Cardiac muscle cell (in vitro differentiated cells and primary cell): ENCODE data around the gene TTLL10. TPM values are rescaled to one million over a fixed set of nuclear protein-coding genes. Genes with fewer than 3 reads are reported as not detected.

ENCODE experiments used
- DNase-seq, 2 donors: peaks; one replicate each; pipeline versions ENCODE4 v3.0.0 to v3.0.0-alpha.2; 2010 to 2017; ENCODE audit warnings: low read depth in 1 of 2, low spot score in 1 of 2
- H3K27ac ChIP-seq: fragments of 200-600 bp; sonication (generic); 2 replicates; pipeline ENCODE4 v1.5.1; 2016
- H3K27me3 ChIP-seq: fragments of 200-600 bp; sonication (generic); 2 replicates; pipeline ENCODE4 v1.6.0; 2016; ENCODE audit warnings: control low read depth
- H3K36me3 ChIP-seq: fragments of 200-600 bp; sonication (generic); 2 replicates; pipeline ENCODE4 v1.5.1; 2016; ENCODE audit warnings: control low read depth
- H3K4me1 ChIP-seq: fragments of 200-600 bp; sonication (generic); 2 replicates; pipeline ENCODE4 v1.8.1; 2017; ENCODE audit warnings: low read depth, mild to moderate bottlenecking, mixed run types
- H3K4me3 ChIP-seq: fragments of 200-600 bp; sonication (generic); 2 replicates; pipeline ENCODE4 v1.5.1; 2016; ENCODE audit warnings: mild to moderate bottlenecking
- H3K9me3 ChIP-seq: fragments of 200-600 bp; sonication (generic); 2 replicates; pipeline ENCODE4 v1.5.1; 2017; ENCODE audit warnings: low read depth, mild to moderate bottlenecking, control low read depth
- polyA plus RNA-seq: library from polyadenylated mRNA; unstranded; fragments of >200 nt; fragmentation: Nextera tagmentation; extraction: Ambion mirVana; gene quantifications from 2 replicates; pipeline ENCODE4 v1.2.1, GENCODE V29; 2016
- total RNA-seq: library from RNA; depleted of rRNA; stranded (reverse); fragments of >200 nt; gene quantifications from 2 replicates; pipeline ENCODE4 v1.2.3, GENCODE V29; 2016
- TF ChIP-seq, protein P1 (sequence below): IDR thresholded peaks from 2 replicates; pipeline ENCODE4 v1.5.1; 2012; ENCODE audit warnings: low read depth, mild to moderate bottlenecking, low read length

TTLL10 gene
- total and polyA plus RNA-seq, 2 experiments from 2014 or later = 0.31 TPM; not detected in 1

GRCh38 chr1:1127551-1128451 is 45.9 kb upstream of the TTLL10 start:
- H3K27ac ChIP-seq = no peak overlapping the region
- DNase-seq = no peak
- no peaks in the 10 kb centered on the region for H3K9me3 ChIP-seq
- no peaks in the 10 kb centered on the region for H3K36me3 ChIP-seq
- H3K4me1 ChIP-seq = no peaks in the 10 kb centered on the region
- no peak overlapping the region for H3K4me3 ChIP-seq
- TF ChIP-seq, protein P1, sequence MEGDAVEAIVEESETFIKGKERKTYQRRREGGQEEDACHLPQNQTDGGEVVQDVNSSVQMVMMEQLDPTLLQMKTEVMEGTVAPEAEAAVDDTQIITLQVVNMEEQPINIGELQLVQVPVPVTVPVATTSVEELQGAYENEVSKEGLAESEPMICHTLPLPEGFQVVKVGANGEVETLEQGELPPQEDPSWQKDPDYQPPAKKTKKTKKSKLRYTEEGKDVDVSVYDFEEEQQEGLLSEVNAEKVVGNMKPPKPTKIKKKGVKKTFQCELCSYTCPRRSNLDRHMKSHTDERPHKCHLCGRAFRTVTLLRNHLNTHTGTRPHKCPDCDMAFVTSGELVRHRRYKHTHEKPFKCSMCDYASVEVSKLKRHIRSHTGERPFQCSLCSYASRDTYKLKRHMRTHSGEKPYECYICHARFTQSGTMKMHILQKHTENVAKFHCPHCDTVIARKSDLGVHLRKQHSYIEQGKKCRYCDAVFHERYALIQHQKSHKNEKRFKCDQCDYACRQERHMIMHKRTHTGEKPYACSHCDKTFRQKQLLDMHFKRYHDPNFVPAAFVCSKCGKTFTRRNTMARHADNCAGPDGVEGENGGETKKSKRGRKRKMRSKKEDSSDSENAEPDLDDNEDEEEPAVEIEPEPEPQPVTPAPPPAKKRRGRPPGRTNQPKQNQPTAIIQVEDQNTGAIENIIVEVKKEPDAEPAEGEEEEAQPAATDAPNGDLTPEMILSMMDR = no peak
- H3K27me3 ChIP-seq = no peaks in the 10 kb centered on the region

GRCh38 chr1:1128454-1129139 is 45.1 kb upstream of the TTLL10 start:
- Histone ChIP-seq H3K9me3 (no peaks in the 10 kb centered on the region), H3K4me1 (no peaks in the 10 kb centered on the region), H3K27ac (no peak overlapping the region), H3K4me3 (no peak overlapping the region), H3K27me3 (no peaks in the 10 kb centered on the region), H3K36me3 (no peaks in the 10 kb centered on the region)
- TF ChIP-seq, protein P1 = no peak
- no peak for DNase-seq

DNA sequence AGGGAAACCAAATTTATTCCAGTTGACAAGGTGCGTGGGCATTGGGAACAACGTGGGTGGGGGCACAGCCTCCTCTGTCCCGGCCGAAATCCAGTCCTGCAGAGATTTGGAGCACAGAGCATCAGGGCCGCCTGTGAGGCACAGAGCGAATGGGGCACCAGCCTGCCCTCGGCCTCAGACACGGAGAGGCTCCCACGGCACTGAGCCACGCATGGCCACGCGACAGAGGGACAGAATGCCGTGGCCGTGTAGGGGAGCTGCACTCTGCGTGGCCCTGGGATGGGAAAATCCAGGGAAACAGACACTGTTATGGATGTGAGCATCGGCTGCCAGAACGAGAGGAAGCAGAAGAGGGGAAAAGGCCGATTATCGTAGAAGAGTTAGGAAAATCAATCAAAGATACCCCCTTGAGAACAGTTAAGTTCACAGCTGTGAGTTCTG is 44.3 kb upstream of the TTLL10 start:
- TF ChIP-seq, protein P1 = no peak
- H3K4me1 ChIP-seq = no peaks in the 10 kb centered on the region
- H3K9me3 ChIP-seq = no peaks in the 10 kb centered on the region
- no peak overlapping the region for H3K4me3 ChIP-seq
- no peaks in the 10 kb centered on the region for H3K36me3 ChIP-seq
- no peaks in the 10 kb centered on the region for H3K27me3 ChIP-seq
- H3K27ac ChIP-seq = no peak overlapping the region
- DNase-seq = no peak

DNA sequence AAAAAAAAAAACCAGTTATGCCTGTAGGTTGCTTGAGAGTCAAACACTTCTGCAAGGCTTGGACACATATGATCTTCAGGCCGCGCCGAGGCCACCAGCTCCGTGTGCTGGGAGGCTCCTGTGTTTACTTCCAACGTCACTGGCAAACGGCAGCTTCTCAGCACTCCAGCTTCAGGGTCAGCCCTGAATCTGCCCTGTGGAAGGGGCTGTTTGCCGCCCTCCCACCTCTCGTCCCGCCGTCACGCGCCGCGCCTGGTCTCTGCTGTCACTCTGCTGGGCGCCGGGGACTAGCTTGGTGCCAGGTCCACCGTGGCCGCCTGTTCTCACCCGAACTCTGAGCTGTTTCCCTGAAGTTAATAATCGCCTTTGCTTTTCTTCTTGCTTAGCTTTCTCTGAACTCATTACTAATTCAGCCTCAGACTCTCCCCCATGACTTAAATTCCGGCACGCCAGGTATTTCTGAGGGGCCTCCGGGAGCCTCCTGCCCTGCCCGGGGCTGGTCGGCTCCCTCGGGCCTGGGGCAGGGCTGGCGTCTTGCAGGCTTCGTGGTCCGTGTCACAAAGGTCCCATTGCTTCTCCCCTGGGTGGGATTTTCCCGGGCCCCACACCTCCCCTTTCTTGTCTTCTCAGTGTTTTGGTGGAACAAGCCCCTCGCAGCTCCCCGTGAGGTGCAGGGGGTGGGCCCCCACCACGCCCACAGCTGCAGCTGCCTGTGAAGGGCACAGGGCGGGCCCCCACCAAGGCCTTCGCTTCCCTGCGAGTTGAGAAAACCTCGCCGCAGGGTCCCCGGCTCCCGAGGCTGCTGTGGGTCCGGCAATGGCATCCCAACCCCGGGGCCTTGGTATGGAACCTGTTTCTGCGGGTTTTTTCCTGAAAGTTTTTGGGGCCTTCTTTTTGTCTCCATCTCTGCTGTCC is 43.2 kb upstream of the TTLL10 start:
- no peak for DNase-seq
- no peaks in the 10 kb centered on the region for H3K4me1 ChIP-seq
- no peaks in the 10 kb centered on the region for H3K36me3 ChIP-seq
- TF ChIP-seq, protein P1 = no peak
- H3K4me3 ChIP-seq = no peak overlapping the region
- no peaks in the 10 kb centered on the region for H3K9me3 ChIP-seq
- H3K27ac ChIP-seq = no peak overlapping the region
- peaks cover under 1% of the 10 kb centered on the region for H3K27me3 ChIP-seq
